Stimulated activated CD4-positive, alpha-beta T cell treated with anti-CD3 and anti-CD28 coated beads, TNF-alpha, amount 100 ng/mL, for 4 hours (primary cell): ENCODE results near the gene GRPR.
"Not testable (repeated sequence)": the region's sequence is repeated elsewhere in the genome, so short reads cannot be mapped to it uniquely, and the experiment has no call there.

Experiments used
- DNase-seq, 3 experiments: peaks; one replicate each; pipeline ENCODE4 v3.0.0-alpha.2; 2020; ENCODE audit warnings: low read depth in 3 of 3

Gene GRPR

GRCh38 chrX:16137416-16138107 is 14.2 kb downstream of the GRPR start:
- no peak for DNase-seq

GRCh38 chrX:16138108-16138427 is 14.7 kb downstream of the GRPR start:
- DNase-seq: no peak

- DNase-seq: no peak
Measured at GRCh38 chrX:16140448-16140847, 17.1 kb downstream of the GRPR start.

- DNase-seq: no peak
Measured at GRCh38 chrX:16140983-16141382, 17.6 kb downstream of the GRPR start.

GRCh38 chrX:16141422-16142245 is 18.3 kb downstream of the GRPR start:
- DNase-seq: no peak

- no peak for DNase-seq
Measured at GRCh38 chrX:16142246-16142558, 18.8 kb downstream of the GRPR start.

- DNase-seq: no peak
Measured at GRCh38 chrX:16143968-16144367, 20.6 kb downstream of the GRPR start.

- no peak for DNase-seq
Measured at GRCh38 chrX:16144420-16144819, 21.1 kb downstream of the GRPR start.

GRCh38 chrX:16145093-16145492 is 21.7 kb downstream of the GRPR start:
- DNase-seq: not testable (repeated sequence)

GRCh38 chrX:16145656-16146055 is 22.3 kb downstream of the GRPR start:
- no peak for DNase-seq

GRCh38 chrX:16148896-16149295 is 25.5 kb downstream of the GRPR start:
- no peak for DNase-seq

- DNase-seq: no peak
Measured at GRCh38 chrX:16155581-16156096, 32.3 kb downstream of the GRPR start.

GRCh38 chrX:16156692-16157331 is 33.4 kb downstream of the GRPR start:
- no peak for DNase-seq

- DNase-seq: no peak
Measured at GRCh38 chrX:16160729-16161128, 37.4 kb downstream of the GRPR start.

- DNase-seq: not testable (repeated sequence)
Measured at GRCh38 chrX:16161173-16161572, 37.8 kb downstream of the GRPR start.

- DNase-seq: no peak
Measured at GRCh38 chrX:16162391-16162790, 39.0 kb downstream of the GRPR start.

GRCh38 chrX:16164748-16165147 is 41.4 kb downstream of the GRPR start:
- DNase-seq: no peak

GRCh38 chrX:16167181-16167580 is 43.8 kb downstream of the GRPR start, which contains the start of gene MAGEB17:
Gene MAGEB17 (plus strand): TSS chrX:16167481. CDS start chrX:16170383, 2,902 bp downstream.
- no peak for DNase-seq

- DNase-seq: no peak
Measured at GRCh38 chrX:16171039-16171438, 47.7 kb downstream of the GRPR start.

- no peak for DNase-seq
Measured at GRCh38 chrX:16171944-16172343, 48.6 kb downstream of the GRPR start.

- no peak for DNase-seq
Measured at GRCh38 chrX:16172391-16172790, 49.0 kb downstream of the GRPR start.

GRCh38 chrX:16175329-16176061 is 52.1 kb downstream of the GRPR start:
- DNase-seq: no peak
